OCI-LY1 (cell line): ENCODE results near the gene RSPRY1.

ENCODE experiments used
- H2AFZ ChIP-seq: fragments of 200-600 bp; sonication (generic), shearing (Covaris generic); 2 replicates; pipeline ENCODE4 v1.6.0; 2014; ENCODE audit warnings: antibody characterized with exemption, mild to moderate bottlenecking, low read length
- H3F3A ChIP-seq: fragments of 200-600 bp; sonication (generic), shearing (Covaris generic); 2 replicates; pipeline ENCODE4 v1.6.0; 2014; ENCODE audit warnings: mild to moderate bottlenecking, antibody characterized with exemption, low read length, moderate library complexity; ENCODE audit not compliant: insufficient read depth
- H3K27ac ChIP-seq: fragments of 200-600 bp; sonication (generic); 2 replicates; pipeline ENCODE4 v1.5.1; 2014; ENCODE audit warnings: low read length, mixed run types, mild to moderate bottlenecking, low read depth; ENCODE audit not compliant: poor library complexity, severe bottlenecking
- H3K27me3 ChIP-seq: fragments of 200-600 bp; sonication (generic); 2 replicates; pipeline ENCODE4 v1.6.0; 2014; ENCODE audit warnings: antibody characterized with exemption, mild to moderate bottlenecking, low read length, moderate library complexity; ENCODE audit not compliant: insufficient read depth
- H3K36me3 ChIP-seq: fragments of 200-600 bp; sonication (generic); 2 replicates; pipeline ENCODE4 v1.6.1; 2014; ENCODE audit warnings: mild to moderate bottlenecking, antibody characterized with exemption, low read length, moderate library complexity, mixed read lengths; ENCODE audit not compliant: insufficient read depth
- H3K4me1 ChIP-seq: fragments of 200-600 bp; sonication (generic); 2 replicates; pipeline ENCODE4 v1.5.1; 2014; ENCODE audit warnings: mild to moderate bottlenecking, low read length, moderate library complexity; ENCODE audit not compliant: insufficient read depth, severe bottlenecking
- H3K4me2 ChIP-seq: fragments of 200-600 bp; sonication (generic), shearing (Covaris generic); 2 replicates; pipeline ENCODE4 v1.6.1; 2014; ENCODE audit warnings: low read length
- H3K4me3 ChIP-seq: fragments of 200-600 bp; sonication (generic); 2 replicates; pipeline ENCODE4 v1.5.1; 2014; ENCODE audit warnings: low read length, low read depth, mild to moderate bottlenecking, mixed read lengths; ENCODE audit not compliant: poor library complexity, severe bottlenecking
- H3K79me2 ChIP-seq: fragments of 200-600 bp; shearing (Covaris generic); 2 replicates; pipeline ENCODE4 v1.6.1; 2016; ENCODE audit warnings: mixed run types, low read length, mixed read lengths; ENCODE audit not compliant: insufficient read depth
- H3K9ac ChIP-seq: fragments of 200-600 bp; sonication (generic), shearing (Covaris generic); 2 replicates; pipeline ENCODE4 v1.6.1; 2014; ENCODE audit warnings: mild to moderate bottlenecking, low read length, mixed read lengths
- H3K9me2 ChIP-seq: fragments of 200-600 bp; sonication (generic), shearing (Covaris generic); 2 replicates; pipeline ENCODE4 v1.6.1; 2014; ENCODE audit warnings: low read depth, mild to moderate bottlenecking, low read length, mixed read lengths
- H3K9me3 ChIP-seq: fragments of 200-600 bp; shearing (Covaris generic); 2 replicates; pipeline ENCODE4 v1.6.1; 2014; ENCODE audit warnings: low read length, mixed read lengths
- H4K20me1 ChIP-seq: fragments of 200-600 bp; sonication (generic), shearing (Covaris generic); 2 replicates; pipeline ENCODE4 v1.6.0; 2016; ENCODE audit warnings: mild to moderate bottlenecking, low read length; ENCODE audit not compliant: insufficient read depth
- EZH2 ChIP-seq: fragments of 200-600 bp; sonication (generic), shearing (Covaris generic); IDR thresholded peaks from 2 replicates; pipeline ENCODE4 v1.8.0; 2017; ENCODE audit warnings: borderline replicate concordance, mixed run types, mild to moderate bottlenecking, antibody characterized with exemption, low read length, moderate library complexity, mixed read lengths
- TF ChIP-seq, protein P1 (sequence below): fragments of 200-600 bp; sonication (generic), shearing (Covaris generic); IDR thresholded peaks from 2 replicates; pipeline ENCODE4 v1.5.1; 2017; ENCODE audit warnings: mild to moderate bottlenecking, antibody characterized with exemption, low read length, moderate library complexity, mixed read lengths

RSPRY1 gene

DNA sequence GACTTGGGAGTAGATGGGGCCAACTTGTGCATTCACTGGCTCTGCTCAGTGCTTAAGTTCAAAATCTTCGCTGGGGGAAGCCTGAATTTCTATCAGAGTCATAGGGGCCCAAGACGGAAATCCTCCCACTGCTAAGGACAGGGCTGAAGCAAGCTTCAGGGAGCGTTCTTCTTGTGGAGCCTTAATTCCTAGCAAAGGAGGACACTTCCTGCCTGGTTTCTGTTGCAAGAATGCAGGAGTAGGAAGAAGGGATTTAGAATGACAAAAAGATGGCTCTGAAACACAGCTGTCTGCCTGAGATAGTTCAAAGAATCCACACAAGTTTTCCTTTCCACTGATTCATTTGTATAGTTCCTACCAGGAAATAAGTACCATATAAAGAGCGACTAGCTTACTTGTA, 26.7 kb upstream of the RSPRY1 start:
- Histone ChIP-seq H3K27ac (no peak overlapping the region), H3K79me2 (no peaks in the 10 kb centered on the region), H3K9me2 (no peaks in the 10 kb centered on the region), H3K4me2 (no peak overlapping the region), H3K27me3 (no peaks in the 10 kb centered on the region), H3K4me3 (no peak overlapping the region), H3K9ac (no peak overlapping the region), H2AFZ (no peak overlapping the region), H3K36me3 (peaks cover 91% of the 10 kb centered on the region), H4K20me1 (no peaks in the 10 kb centered on the region), H3K4me1 (no peaks in the 10 kb centered on the region), H3K9me3 (no peaks in the 10 kb centered on the region), H3F3A (no peaks in the 10 kb centered on the region)
- TF ChIP-seq, protein P1, sequence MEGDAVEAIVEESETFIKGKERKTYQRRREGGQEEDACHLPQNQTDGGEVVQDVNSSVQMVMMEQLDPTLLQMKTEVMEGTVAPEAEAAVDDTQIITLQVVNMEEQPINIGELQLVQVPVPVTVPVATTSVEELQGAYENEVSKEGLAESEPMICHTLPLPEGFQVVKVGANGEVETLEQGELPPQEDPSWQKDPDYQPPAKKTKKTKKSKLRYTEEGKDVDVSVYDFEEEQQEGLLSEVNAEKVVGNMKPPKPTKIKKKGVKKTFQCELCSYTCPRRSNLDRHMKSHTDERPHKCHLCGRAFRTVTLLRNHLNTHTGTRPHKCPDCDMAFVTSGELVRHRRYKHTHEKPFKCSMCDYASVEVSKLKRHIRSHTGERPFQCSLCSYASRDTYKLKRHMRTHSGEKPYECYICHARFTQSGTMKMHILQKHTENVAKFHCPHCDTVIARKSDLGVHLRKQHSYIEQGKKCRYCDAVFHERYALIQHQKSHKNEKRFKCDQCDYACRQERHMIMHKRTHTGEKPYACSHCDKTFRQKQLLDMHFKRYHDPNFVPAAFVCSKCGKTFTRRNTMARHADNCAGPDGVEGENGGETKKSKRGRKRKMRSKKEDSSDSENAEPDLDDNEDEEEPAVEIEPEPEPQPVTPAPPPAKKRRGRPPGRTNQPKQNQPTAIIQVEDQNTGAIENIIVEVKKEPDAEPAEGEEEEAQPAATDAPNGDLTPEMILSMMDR: no peak
- TF ChIP-seq EZH2: no peak

GRCh38 chr16:57163842-57164241, 22.3 kb upstream of the RSPRY1 start:
- TF ChIP-seq EZH2: no peak
- TF ChIP-seq, protein P1: no peak
- no peaks in the 10 kb centered on the region for H3K27me3 ChIP-seq
- H3F3A ChIP-seq: no peaks in the 10 kb centered on the region
- H3K79me2 ChIP-seq: no peaks in the 10 kb centered on the region
- no peak overlapping the region for H3K4me3 ChIP-seq
- H2AFZ ChIP-seq: no peak overlapping the region
- no peaks in the 10 kb centered on the region for H4K20me1 ChIP-seq
- no peak overlapping the region for H3K27ac ChIP-seq
- H3K9ac ChIP-seq: no peak overlapping the region
- no peaks in the 10 kb centered on the region for H3K9me3 ChIP-seq
- H3K36me3 ChIP-seq: peaks cover 78% of the 10 kb centered on the region
- H3K4me1 ChIP-seq: no peaks in the 10 kb centered on the region
- H3K4me2 ChIP-seq: no peak overlapping the region
- no peaks in the 10 kb centered on the region for H3K9me2 ChIP-seq

DNA sequence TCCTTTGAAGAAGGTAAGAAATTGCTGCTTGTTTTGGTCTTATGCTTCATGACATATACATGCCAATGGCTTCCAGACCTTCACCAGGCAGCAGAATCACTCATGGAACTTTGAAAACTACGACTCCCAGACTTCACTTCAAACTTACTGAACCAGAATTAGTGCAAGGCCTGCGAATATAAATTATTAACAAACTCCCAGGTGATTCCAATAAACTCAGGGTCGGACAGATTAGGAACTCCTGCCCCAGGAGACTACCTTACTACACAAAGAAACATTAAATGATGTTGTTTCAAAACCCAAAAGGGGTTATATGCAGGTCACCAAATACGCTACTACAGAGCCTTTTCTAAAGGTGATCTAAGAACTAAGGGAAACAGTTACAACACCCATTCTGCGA, 20.6 kb upstream of the RSPRY1 start:
- H4K20me1 ChIP-seq: no peaks in the 10 kb centered on the region
- peaks cover 81% of the 10 kb centered on the region for H3K36me3 ChIP-seq
- no peaks in the 10 kb centered on the region for H3F3A ChIP-seq
- H3K9me2 ChIP-seq: no peaks in the 10 kb centered on the region
- H3K27me3 ChIP-seq: no peaks in the 10 kb centered on the region
- no peak overlapping the region for H2AFZ ChIP-seq
- no peak overlapping the region for H3K27ac ChIP-seq
- H3K9ac ChIP-seq: no peak overlapping the region
- no peaks in the 10 kb centered on the region for H3K9me3 ChIP-seq
- no peak overlapping the region for H3K4me3 ChIP-seq
- no peaks in the 10 kb centered on the region for H3K4me1 ChIP-seq
- no peak for TF ChIP-seq EZH2
- TF ChIP-seq, protein P1: no peak
- no peak overlapping the region for H3K4me2 ChIP-seq
- H3K79me2 ChIP-seq: no peaks in the 10 kb centered on the region
